ENCODE data around the gene EZR. TPM values are rescaled to one million over a fixed set of nuclear protein-coding genes. Genes with fewer than 3 reads are reported as not detected.
A peak's percentile ranks its signal among the peaks of the same experiment; 100 is the strongest.

EZR gene
- total and polyA plus RNA-seq, 9 of the 15 experiments (the other 6 are each of a cell fraction or from before 2014, with no cell fraction given): 36.5 to 162 (median 104) TPM

GRCh38 chr6:158797331-158798310 is 21.5 kb downstream of the EZR start (continued):
- TF ChIP-seq MAFF (IDR thresholded peaks at IDR 0.05; ENCODE audit: low read length): no peak
- peak; percentile 18; the same call in 1 of the 2 replicates for TF ChIP-seq NFE2 (IDR thresholded peaks at IDR 0.05; ENCODE audit: low read depth)

GRCh38 chr6:158796353-158796752 is 22.8 kb downstream of the EZR start:
- peaks cover 20% of the 10 kb centered on the region; the same call in 2 of the 3 replicates for H3K36me3 ChIP-seq (ENCODE audit: control insufficient read depth, insufficient read depth, low read length)
- no peaks in the 10 kb centered on the region for H3K9me3 ChIP-seq (replicated peaks; ENCODE audit: control insufficient read depth, insufficient read depth, low read depth, low read length)
- H3K27ac ChIP-seq (ENCODE audit: extremely low read depth, low read depth, low read length): no peak overlapping the region
- no peak overlapping the region for H2AFZ ChIP-seq (ENCODE audit: low read depth, low read length)
- no peak overlapping the region for H3K4me2 ChIP-seq (ENCODE audit: insufficient read depth, low read length)
- in situ Hi-C loops (cut with MboI): no loop called here
- peaks cover 94% of the 10 kb centered on the region for H3K79me2 ChIP-seq (ENCODE audit: control insufficient read depth, insufficient read depth, low read length)
- H3K27me3 ChIP-seq (ENCODE audit: control insufficient read depth in 2 of 2, insufficient read depth in 2 of 2, low read length in 2 of 2): no peaks in the 10 kb centered on the region
- FAIRE-seq (no peak), ATAC-seq (no peak), DNase-seq (ENCODE audit: extremely low read depth in 1 of 4, low spot score in 3 of 4) (no peak)
- no peaks in the 10 kb centered on the region for H3K9me1 ChIP-seq (ENCODE audit: control insufficient read depth, insufficient read depth, low read length)
- CTCF ChIA-PET (ENCODE audit: low intra/inter-chr PET ratio): interaction anchor here (1.1 kb wide), 1 partner anchor 166 kb away, joined by 5 read pairs; no protein-coding TSS in a partner anchor
- intact Hi-C loops (cut with micrococcal nuclease): no loop called here
- TF ChIP-seq TAF7 (tag; IDR thresholded peaks at IDR 0.05): no peak
- TF ChIP-seq, protein P1, sequence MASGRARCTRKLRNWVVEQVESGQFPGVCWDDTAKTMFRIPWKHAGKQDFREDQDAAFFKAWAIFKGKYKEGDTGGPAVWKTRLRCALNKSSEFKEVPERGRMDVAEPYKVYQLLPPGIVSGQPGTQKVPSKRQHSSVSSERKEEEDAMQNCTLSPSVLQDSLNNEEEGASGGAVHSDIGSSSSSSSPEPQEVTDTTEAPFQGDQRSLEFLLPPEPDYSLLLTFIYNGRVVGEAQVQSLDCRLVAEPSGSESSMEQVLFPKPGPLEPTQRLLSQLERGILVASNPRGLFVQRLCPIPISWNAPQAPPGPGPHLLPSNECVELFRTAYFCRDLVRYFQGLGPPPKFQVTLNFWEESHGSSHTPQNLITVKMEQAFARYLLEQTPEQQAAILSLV (tag; IDR thresholded peaks at IDR 0.05): no peak
- no peak for TF ChIP-seq BCOR (IDR thresholded peaks at IDR 0.05)
- TF ChIP-seq NR2C2 (CRISPR knock-in tag; IDR thresholded peaks at IDR 0.05): no peak
- no peak for TF ChIP-seq NR2C2 (tag; IDR thresholded peaks at IDR 0.05)
- TF ChIP-seq STAT6 (CRISPR knock-in tag; IDR thresholded peaks at IDR 0.05): no peak
- TF ChIP-seq CBFA2T2 (conservative IDR thresholded peaks at IDR 0.05): no peak
- TF ChIP-seq MAZ (CRISPR knock-in tag; conservative IDR thresholded peaks at IDR 0.05 in 1 of 2, IDR thresholded peaks at IDR 0.05 in 1 of 2): no peak
- no peak for TF ChIP-seq TARDBP (IDR thresholded peaks at IDR 0.05)
- TF ChIP-seq ZC3H11A (IDR thresholded peaks at IDR 0.05; ENCODE audit: low read depth, low read length): no peak
- H3K4me3 ChIP-seq: no peak overlapping the region
- POLR2A ChIA-PET: interaction anchor here (0.8 to 3.7 kb wide), 5 partner anchors 12 to 203 kb away, joined by 3 to 13 read pairs (median 3); partner anchors contain the start of gene RSPH3
- peaks cover 3 to 5% of the 10 kb centered on the region in 2 experiments; a peak in 2 of 5 replicates for H3K4me1 ChIP-seq (replicated peaks in 1 of 2; ENCODE audit: control insufficient read depth in 2 of 2, insufficient read depth in 2 of 2, low read length in 2 of 2)
- H3K9ac ChIP-seq (ENCODE audit: insufficient read depth in 1 of 2, low read depth in 2 of 2, low read length in 2 of 2): no peak overlapping the region
- BruUV-seq (replicated peaks): no TSS peak
- peaks cover 22% of the 10 kb centered on the region for H4K20me1 ChIP-seq (replicated peaks; ENCODE audit: control insufficient read depth, insufficient read depth, low read length)
- WGBS (ENCODE audit: insufficient coverage, low coverage, missing lambda C conversion rate): 87% methylated on average over 3 of the region's 3 CpGs
